Gastrocnemius medialis (tissue), 4 donors: ENCODE data around the gene OGFRL1. TPM values are rescaled to one million over a fixed set of nuclear protein-coding genes. Genes with fewer than 3 reads are reported as not detected.

Source experiments
- ATAC-seq, 2 donors: fragments of 150-250 bp; one replicate each; pipeline ENCODE4 v1.9.1; 2016
- DNase-seq, 2 donors: peaks; one replicate each; pipeline ENCODE4 v3.0.0-alpha.2; 2019
- H3K27ac ChIP-seq, 4 donors: fragments of 200-600 bp; sonication (generic); 1 replicate in 1 of 4; 2 replicates in 3 of 4; pipeline ENCODE4 v1.5.1; 2016 to 2018; ENCODE audit warnings: mild to moderate bottlenecking in 2 of 4, moderate library complexity in 1 of 4
- H3K27me3 ChIP-seq, 3 donors: fragments of 200-600 bp; sonication (generic) in 2 of 3; 1 replicate in 1 of 3; 2 replicates in 2 of 3; pipeline versions ENCODE4 v1.5.1 to v1.6.0; 2016 to 2019; ENCODE audit warnings: mild to moderate bottlenecking in 1 of 3, moderate library complexity in 1 of 3
- H3K36me3 ChIP-seq, 2 donors: fragments of 200-600 bp; sonication (generic) in 1 of 2; one replicate each; pipeline ENCODE4 v1.5.1; 2017 to 2018
- H3K4me1 ChIP-seq, 2 donors: fragments of 200-600 bp; sonication (generic) in 1 of 2; one replicate each; pipeline ENCODE4 v1.5.1; 2016 to 2017; ENCODE audit warnings: mild to moderate bottlenecking in 2 of 2
- H3K4me3 ChIP-seq, 4 donors: fragments of 200-600 bp; sonication (generic) in 3 of 4; 1 replicate in 1 of 4; 2 replicates in 3 of 4; pipeline ENCODE4 v1.5.1; 2016 to 2019; ENCODE audit warnings: mild to moderate bottlenecking in 2 of 4
- H3K9me3 ChIP-seq, 3 donors: fragments of 200-600 bp; sonication (generic) in 2 of 3; 1 replicate in 1 of 3; 2 replicates in 2 of 3; pipeline ENCODE4 v1.5.1; 2016 to 2019
- POLR2A ChIP-seq, 2 donors: fragments of 450-650 bp; IDR thresholded peaks; one replicate each; pipeline ENCODE4 v1.6.1; 2017; ENCODE audit warnings: antibody characterized with exemption in 2 of 2, mild to moderate bottlenecking in 2 of 2, moderate library complexity in 2 of 2
- in situ Hi-C, 4 donors: fragments of 200-750 bp; cut with MboI; loops; one replicate each; pipeline versions ENCODE4 v1.15.0 to v1.8.0; 2017; ENCODE audit warnings: low sequenced_read_pairs in 4 of 4
- intact Hi-C: fragments of 100-400 bp; cut with DNase I; formaldehyde crosslinking; loops from one replicate; pipeline ENCODE4 v1.15.1; 2023; ENCODE audit warnings: low total_unique reads
- total RNA-seq, 4 donors: library from RNA; depleted of rRNA; stranded (reverse); fragments of >200 nt; gene quantifications; one replicate each; pipeline versions ENCODE4 v1.1.0 to v1.2.3, GENCODE V29; 2016
- TF ChIP-seq, protein P1 (sequence below), 5 experiments: fragments of 450-650 bp in 3 of 5; fragments of 200-600 bp in 2 of 5; sonication (generic) in 2 of 5; IDR thresholded peaks in 4 of 5; conservative IDR thresholded peaks in 1 of 5; 1 replicate in 4 of 5; 2 replicates in 1 of 5; pipeline ENCODE4 v1.5.1; 2016 to 2019; ENCODE audit warnings: antibody characterized with exemption in 5 of 5, mild to moderate bottlenecking in 3 of 5, moderate library complexity in 3 of 5

The OGFRL1 gene
- total RNA-seq, 4 donors from 2014 or later: 4.6 to 18.0 (median 6.8) TPM

DNA sequence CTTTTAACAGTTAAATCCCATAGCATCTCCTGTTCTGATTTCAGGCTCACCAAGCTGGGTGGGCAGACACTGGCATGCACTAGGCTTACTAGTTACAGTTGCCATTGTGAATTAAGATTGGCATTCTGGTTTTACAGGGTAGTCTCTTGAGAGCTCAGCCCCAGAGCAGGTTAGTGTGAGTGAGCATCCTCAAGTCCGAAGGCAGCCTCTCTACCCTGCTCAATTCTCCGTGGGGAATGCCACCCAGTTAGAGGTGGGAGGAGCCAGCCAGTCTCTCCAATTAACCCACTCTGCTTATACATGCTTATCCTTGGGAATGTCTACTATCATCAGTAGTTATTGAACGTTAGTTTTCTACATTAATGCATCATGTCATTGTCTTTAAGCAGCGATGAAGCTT, 8.9 kb upstream of the OGFRL1 start:
- Histone ChIP-seq H3K27ac (no peak overlapping the region), H3K27me3 (no peaks in the 10 kb centered on the region), H3K36me3 (no peaks in the 10 kb centered on the region), H3K4me3 (no peak overlapping the region), H3K4me1 (peaks cover 0 to 10% of the 10 kb centered on the region in 2 donors), H3K9me3 (no peaks in the 10 kb centered on the region)
- in situ Hi-C loops (no loop called here), intact Hi-C loops (no loop called here)
- no peak for TF ChIP-seq POLR2A (IDR thresholded peaks at IDR 0.05)
- TF ChIP-seq, protein P1, sequence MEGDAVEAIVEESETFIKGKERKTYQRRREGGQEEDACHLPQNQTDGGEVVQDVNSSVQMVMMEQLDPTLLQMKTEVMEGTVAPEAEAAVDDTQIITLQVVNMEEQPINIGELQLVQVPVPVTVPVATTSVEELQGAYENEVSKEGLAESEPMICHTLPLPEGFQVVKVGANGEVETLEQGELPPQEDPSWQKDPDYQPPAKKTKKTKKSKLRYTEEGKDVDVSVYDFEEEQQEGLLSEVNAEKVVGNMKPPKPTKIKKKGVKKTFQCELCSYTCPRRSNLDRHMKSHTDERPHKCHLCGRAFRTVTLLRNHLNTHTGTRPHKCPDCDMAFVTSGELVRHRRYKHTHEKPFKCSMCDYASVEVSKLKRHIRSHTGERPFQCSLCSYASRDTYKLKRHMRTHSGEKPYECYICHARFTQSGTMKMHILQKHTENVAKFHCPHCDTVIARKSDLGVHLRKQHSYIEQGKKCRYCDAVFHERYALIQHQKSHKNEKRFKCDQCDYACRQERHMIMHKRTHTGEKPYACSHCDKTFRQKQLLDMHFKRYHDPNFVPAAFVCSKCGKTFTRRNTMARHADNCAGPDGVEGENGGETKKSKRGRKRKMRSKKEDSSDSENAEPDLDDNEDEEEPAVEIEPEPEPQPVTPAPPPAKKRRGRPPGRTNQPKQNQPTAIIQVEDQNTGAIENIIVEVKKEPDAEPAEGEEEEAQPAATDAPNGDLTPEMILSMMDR (IDR thresholded peaks at IDR 0.05 in 4 of 5, conservative IDR thresholded peaks at IDR 0.05 in 1 of 5): no peak
- no peak for ATAC-seq
- no peak for DNase-seq

DNA sequence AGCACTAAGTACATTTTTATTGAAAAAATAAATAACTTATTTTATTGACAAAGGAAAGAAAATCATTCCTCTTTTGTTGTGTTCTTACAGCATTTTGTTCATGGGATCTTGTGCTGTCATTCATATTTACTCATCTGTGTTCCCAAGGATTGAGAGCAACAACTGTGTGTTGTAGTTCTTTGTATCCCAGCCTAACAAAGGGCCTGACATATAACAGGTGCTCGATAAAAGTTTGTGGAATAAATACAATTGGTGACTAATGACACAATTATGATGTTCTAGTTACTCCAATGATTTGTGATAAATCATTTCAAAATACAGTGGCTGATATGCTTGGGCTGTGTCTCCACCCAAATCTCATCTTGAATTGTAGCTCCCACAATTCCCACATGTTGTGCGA, 7.9 kb upstream of the OGFRL1 start:
- Histone ChIP-seq H3K36me3 (no peaks in the 10 kb centered on the region), H3K4me3 (no peak overlapping the region), H3K9me3 (no peaks in the 10 kb centered on the region), H3K27me3 (no peaks in the 10 kb centered on the region), H3K4me1 (peaks cover 0 to 20% of the 10 kb centered on the region in 2 donors), H3K27ac (no peak overlapping the region)
- no peak for TF ChIP-seq POLR2A (IDR thresholded peaks at IDR 0.05)
- TF ChIP-seq, protein P1 (IDR thresholded peaks at IDR 0.05 in 4 of 5, conservative IDR thresholded peaks at IDR 0.05 in 1 of 5): no peak
- DNase-seq (no peak), ATAC-seq (no peak)
- in situ Hi-C loops (no loop called here), intact Hi-C loops (no loop called here)

DNA sequence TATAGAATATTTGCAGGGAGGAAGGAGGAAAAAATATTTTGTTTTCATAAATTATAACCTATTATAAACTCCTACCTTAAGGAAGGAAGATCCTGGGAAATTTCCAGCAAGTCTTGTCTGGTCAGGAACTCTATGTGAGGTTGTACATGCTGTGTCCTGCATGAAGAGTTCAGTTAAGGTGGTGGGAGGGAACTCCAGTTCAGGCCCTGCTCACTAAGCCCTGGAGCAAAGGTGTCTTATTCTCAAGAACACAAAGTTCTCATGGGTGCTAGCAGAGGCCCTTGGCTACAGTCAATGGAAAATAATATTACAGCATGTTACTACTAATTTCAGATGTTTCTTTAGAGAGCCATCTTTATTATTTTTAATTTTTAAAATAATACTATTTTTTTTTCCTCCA, 3.8 kb upstream of the OGFRL1 start:
- peak in 1 of 2 donors; percentile 38 for DNase-seq
- Histone ChIP-seq H3K4me3 (no peak overlapping the region), H3K36me3 (no peaks in the 10 kb centered on the region), H3K9me3 (no peaks in the 10 kb centered on the region), H3K27ac (peak overlapping the region in 1 of 4 donors; percentile 71), H3K27me3 (no peaks in the 10 kb centered on the region), H3K4me1 (peaks cover 11 to 34% of the 10 kb centered on the region in 2 donors)
- TF ChIP-seq, protein P1 (IDR thresholded peaks at IDR 0.05 in 4 of 5, conservative IDR thresholded peaks at IDR 0.05 in 1 of 5): no peak
- no peak for TF ChIP-seq POLR2A (IDR thresholded peaks at IDR 0.05)
- in situ Hi-C loops: no loop called here
- ATAC-seq: peak in 1 of 2 donors; percentile 40
- intact Hi-C loops: loop anchor here (5.0 kb wide), 1 partner anchor 138 kb away; no protein-coding TSS in a partner anchor

DNA sequence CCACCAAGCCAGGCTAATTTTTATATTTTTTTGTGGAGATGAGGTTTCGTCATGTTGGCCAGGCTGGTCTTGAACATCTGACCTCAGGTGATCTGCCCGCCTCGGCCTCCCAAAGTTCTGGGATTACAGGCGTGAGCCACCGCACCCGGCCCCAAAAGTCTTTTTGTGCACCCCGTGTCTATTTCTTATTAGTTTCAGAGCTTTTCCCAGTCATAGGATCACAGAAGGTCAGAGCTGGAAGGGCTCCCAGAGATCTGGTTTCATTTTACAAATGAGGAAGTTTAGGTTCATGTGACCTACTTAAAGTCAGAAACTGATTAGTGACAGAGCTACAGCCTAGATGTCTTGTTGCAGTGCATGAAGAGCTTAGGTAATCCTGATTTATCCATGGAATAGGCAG, 1.6 kb upstream of the OGFRL1 start:
- H3K4me1 ChIP-seq: peaks cover 13 to 55% of the 10 kb centered on the region in 2 donors
- H3K27ac ChIP-seq: peak overlapping the region; percentile 79 to 87 (median 84)
- H3K4me3 ChIP-seq: no peak overlapping the region
- H3K36me3 ChIP-seq: no peaks in the 10 kb centered on the region
- TF ChIP-seq POLR2A (IDR thresholded peaks at IDR 0.05): no peak
- TF ChIP-seq, protein P1 (IDR thresholded peaks at IDR 0.05 in 4 of 5, conservative IDR thresholded peaks at IDR 0.05 in 1 of 5): no peak
- intact Hi-C loops: loop anchor here (5.0 kb wide), 1 partner anchor 135 kb away; no protein-coding TSS in a partner anchor
- peak; percentile 39 to 47 for DNase-seq
- in situ Hi-C loops: no loop called here
- H3K27me3 ChIP-seq: no peaks in the 10 kb centered on the region
- peak; percentile 30 to 50 for ATAC-seq
- H3K9me3 ChIP-seq: no peaks in the 10 kb centered on the region

DNA sequence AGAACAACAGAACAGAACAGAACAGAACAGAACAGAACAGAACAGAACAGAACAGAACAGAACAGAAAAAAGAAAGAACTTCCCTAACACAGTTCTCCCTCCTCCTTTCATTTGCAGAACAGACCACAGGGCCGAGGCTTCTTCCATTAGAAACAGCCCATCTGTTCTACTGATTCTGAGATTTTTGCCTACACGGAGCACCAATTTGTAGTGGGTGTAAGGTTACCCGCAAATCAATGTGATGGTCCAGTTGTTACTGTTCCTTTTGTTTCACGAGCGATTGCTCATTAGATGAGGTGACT, 734 bp upstream of the OGFRL1 start:
- in situ Hi-C loops: no loop called here
- ATAC-seq: peak in 1 of 2 donors; percentile 2
- intact Hi-C loops: loop anchor here (5.0 kb wide), 1 partner anchor 134 kb away; no protein-coding TSS in a partner anchor
- Histone ChIP-seq H3K4me1 (peaks cover 13 to 63% of the 10 kb centered on the region in 2 donors), H3K4me3 (peak overlapping the region; percentile 70 to 72 (median 71)), H3K36me3 (no peaks in the 10 kb centered on the region), H3K27ac (peak overlapping the region; percentile 79 to 87 (median 84)), H3K27me3 (no peaks in the 10 kb centered on the region), H3K9me3 (no peaks in the 10 kb centered on the region)
- no peak for DNase-seq
- TF ChIP-seq, protein P1 (IDR thresholded peaks at IDR 0.05 in 4 of 5, conservative IDR thresholded peaks at IDR 0.05 in 1 of 5): no peak
- no peak for TF ChIP-seq POLR2A (IDR thresholded peaks at IDR 0.05)
